ENCODE results near the gene AMPD1. TPM values are rescaled to one million over a fixed set of nuclear protein-coding genes. Genes with fewer than 3 reads are reported as not detected.

Gene AMPD1
- total RNA-seq, 2 experiments from 2014 or later: not detected

DNA sequence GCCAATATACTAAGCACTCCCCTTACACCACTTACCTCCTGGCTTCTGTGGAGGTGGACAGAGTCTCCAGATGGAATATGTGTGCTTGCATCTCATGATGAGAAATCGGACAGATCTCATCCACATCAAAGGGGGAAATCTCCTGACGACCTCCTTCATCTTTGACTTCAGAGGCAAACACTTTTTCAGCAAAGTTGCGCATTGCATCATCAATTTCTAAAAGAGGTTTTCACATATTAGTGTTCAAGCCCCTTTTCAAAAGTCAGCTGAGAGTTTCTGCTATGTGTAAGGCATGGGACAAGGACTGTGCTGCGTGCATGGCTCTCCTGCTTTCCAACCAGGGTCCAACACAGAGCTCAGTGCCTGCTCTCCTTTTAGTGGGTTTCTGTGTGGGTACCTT, 6.8 kb downstream of the AMPD1 start:
- Histone ChIP-seq H3K9me3 (ENCODE audit: control insufficient read depth in 1 of 2, insufficient read depth in 1 of 2, low read length in 2 of 2) (no peaks in the 10 kb centered on the region), H3K36me3 (ENCODE audit: insufficient read depth, low read length) (no peaks in the 10 kb centered on the region), H3K27me3 (ENCODE audit: control insufficient read depth in 1 of 2, insufficient read depth in 2 of 2, low read length in 2 of 2) (peaks cover 5 to 9% of the 10 kb centered on the region in 2 experiments), H3K4me3 (ENCODE audit: low read length) (no peak overlapping the region), H3K4me1 (ENCODE audit: insufficient read depth, low read length) (no peaks in the 10 kb centered on the region), H3K27ac (ENCODE audit: low read depth in 1 of 2, low read length in 2 of 2) (no peak overlapping the region)
- Mint-ChIP-seq H3K36me3 (ENCODE audit: low read depth) (no peaks in the 10 kb centered on the region), H3K9me3 (no peaks in the 10 kb centered on the region), H3K27me3 (peaks cover 57% of the 10 kb centered on the region), H3K27ac (no peak overlapping the region), H3K4me1 (ENCODE audit: low read depth) (no peaks in the 10 kb centered on the region), H3K4me3 (no peak overlapping the region)
- DNase-seq (no peak), ATAC-seq (ENCODE audit: poor library complexity) (no peak)
- CTCF ChIA-PET: no interaction called here
- intact Hi-C loops (cut with DNase I, micrococcal nuclease): no loop called here
- TF ChIP-seq, protein P1, sequence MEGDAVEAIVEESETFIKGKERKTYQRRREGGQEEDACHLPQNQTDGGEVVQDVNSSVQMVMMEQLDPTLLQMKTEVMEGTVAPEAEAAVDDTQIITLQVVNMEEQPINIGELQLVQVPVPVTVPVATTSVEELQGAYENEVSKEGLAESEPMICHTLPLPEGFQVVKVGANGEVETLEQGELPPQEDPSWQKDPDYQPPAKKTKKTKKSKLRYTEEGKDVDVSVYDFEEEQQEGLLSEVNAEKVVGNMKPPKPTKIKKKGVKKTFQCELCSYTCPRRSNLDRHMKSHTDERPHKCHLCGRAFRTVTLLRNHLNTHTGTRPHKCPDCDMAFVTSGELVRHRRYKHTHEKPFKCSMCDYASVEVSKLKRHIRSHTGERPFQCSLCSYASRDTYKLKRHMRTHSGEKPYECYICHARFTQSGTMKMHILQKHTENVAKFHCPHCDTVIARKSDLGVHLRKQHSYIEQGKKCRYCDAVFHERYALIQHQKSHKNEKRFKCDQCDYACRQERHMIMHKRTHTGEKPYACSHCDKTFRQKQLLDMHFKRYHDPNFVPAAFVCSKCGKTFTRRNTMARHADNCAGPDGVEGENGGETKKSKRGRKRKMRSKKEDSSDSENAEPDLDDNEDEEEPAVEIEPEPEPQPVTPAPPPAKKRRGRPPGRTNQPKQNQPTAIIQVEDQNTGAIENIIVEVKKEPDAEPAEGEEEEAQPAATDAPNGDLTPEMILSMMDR (IDR thresholded peaks at IDR 0.05): no peak
- POLR2A ChIA-PET: no interaction called here

DNA sequence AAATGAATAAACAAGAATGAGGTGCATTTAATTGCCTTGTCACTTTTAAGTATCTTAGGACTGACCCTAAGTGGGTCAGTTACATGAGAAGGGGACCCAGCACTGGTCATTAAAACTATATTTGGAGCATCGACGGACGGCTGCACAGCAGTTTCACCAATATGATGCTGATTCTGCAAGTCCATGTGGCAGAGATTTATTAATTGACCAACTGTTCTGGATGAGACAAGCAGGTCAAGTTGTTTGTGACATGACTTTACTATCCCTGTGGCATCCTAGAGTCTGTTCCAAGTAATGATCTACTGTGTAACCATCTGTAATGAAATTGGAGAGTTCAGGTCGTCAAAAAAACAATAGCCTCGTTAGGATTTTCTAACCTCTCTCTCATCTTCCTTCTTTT, 9.5 kb downstream of the AMPD1 start:
- Histone ChIP-seq H3K9me3 (ENCODE audit: control insufficient read depth in 1 of 2, insufficient read depth in 1 of 2, low read length in 2 of 2) (no peaks in the 10 kb centered on the region), H3K4me3 (ENCODE audit: low read length) (no peak overlapping the region), H3K27me3 (ENCODE audit: control insufficient read depth in 1 of 2, insufficient read depth in 2 of 2, low read length in 2 of 2) (peaks cover 9% of the 10 kb centered on the region in 2 experiments), H3K27ac (ENCODE audit: low read depth in 1 of 2, low read length in 2 of 2) (no peak overlapping the region), H3K36me3 (ENCODE audit: insufficient read depth, low read length) (no peaks in the 10 kb centered on the region), H3K4me1 (ENCODE audit: insufficient read depth, low read length) (no peaks in the 10 kb centered on the region)
- Mint-ChIP-seq H3K4me1 (ENCODE audit: low read depth) (no peaks in the 10 kb centered on the region), H3K36me3 (ENCODE audit: low read depth) (no peaks in the 10 kb centered on the region), H3K27me3 (peaks cover 59% of the 10 kb centered on the region), H3K9me3 (no peaks in the 10 kb centered on the region), H3K27ac (no peak overlapping the region), H3K4me3 (no peak overlapping the region)
- ATAC-seq (ENCODE audit: poor library complexity): no peak
- ChIA-PET POLR2A (no interaction called here), CTCF (interaction anchor here (1.3 kb wide), 1 partner anchor 17 kb away, joined by 4 read pairs; no protein-coding TSS in a partner anchor)
- intact Hi-C loops (cut with DNase I, micrococcal nuclease): no loop called here
- TF ChIP-seq, protein P1 (IDR thresholded peaks at IDR 0.05): no peak
- no peak for DNase-seq

DNA sequence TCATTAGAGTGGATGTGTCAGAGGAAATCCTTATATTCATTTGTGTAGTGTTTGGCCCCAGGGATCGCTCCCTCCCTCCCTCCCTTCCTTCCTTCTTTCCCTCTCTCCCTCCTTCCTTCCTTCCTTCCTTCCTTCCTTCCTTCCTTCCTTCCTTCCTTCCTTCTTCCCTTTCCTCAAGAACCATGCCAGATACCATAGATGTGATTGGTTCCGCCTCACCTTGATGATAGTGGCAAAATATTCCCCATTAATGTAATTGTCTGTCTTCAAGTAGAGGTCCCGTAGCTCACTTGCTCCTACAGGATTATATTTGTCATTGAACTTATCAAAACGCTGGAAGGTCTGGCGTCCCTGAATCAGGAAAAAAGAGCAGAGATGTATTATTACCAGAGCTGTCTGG, 17.7 kb downstream of the AMPD1 start:
- Histone ChIP-seq H3K36me3 (ENCODE audit: insufficient read depth, low read length) (no peaks in the 10 kb centered on the region), H3K9me3 (ENCODE audit: control insufficient read depth in 1 of 2, insufficient read depth in 1 of 2, low read length in 2 of 2) (no peaks in the 10 kb centered on the region), H3K4me3 (ENCODE audit: low read length) (no peak overlapping the region), H3K27ac (ENCODE audit: low read depth in 1 of 2, low read length in 2 of 2) (no peak overlapping the region), H3K4me1 (ENCODE audit: insufficient read depth, low read length) (no peaks in the 10 kb centered on the region), H3K27me3 (ENCODE audit: control insufficient read depth in 1 of 2, insufficient read depth in 2 of 2, low read length in 2 of 2) (peaks cover 0 to 8% of the 10 kb centered on the region in 2 experiments)
- DNase-seq (no peak), ATAC-seq (ENCODE audit: poor library complexity) (no peak)
- CTCF ChIA-PET: no interaction called here
- no peak overlapping the region for H3K27ac Mint-ChIP-seq
- peaks cover 56% of the 10 kb centered on the region for H3K27me3 Mint-ChIP-seq
- intact Hi-C loops (cut with DNase I, micrococcal nuclease): loop anchor here in 1 of 2 experiments (10.0 kb wide), 1 partner anchor 223 kb away; no protein-coding TSS in a partner anchor
- POLR2A ChIA-PET: no interaction called here
- H3K4me3 Mint-ChIP-seq: no peak overlapping the region
- no peaks in the 10 kb centered on the region for H3K36me3 Mint-ChIP-seq (ENCODE audit: low read depth)
- H3K9me3 Mint-ChIP-seq: no peaks in the 10 kb centered on the region
- H3K4me1 Mint-ChIP-seq (ENCODE audit: low read depth): no peaks in the 10 kb centered on the region
- TF ChIP-seq, protein P1 (IDR thresholded peaks at IDR 0.05): no peak
